Measurements from ENCODE around the gene ZNF227.

DNA sequence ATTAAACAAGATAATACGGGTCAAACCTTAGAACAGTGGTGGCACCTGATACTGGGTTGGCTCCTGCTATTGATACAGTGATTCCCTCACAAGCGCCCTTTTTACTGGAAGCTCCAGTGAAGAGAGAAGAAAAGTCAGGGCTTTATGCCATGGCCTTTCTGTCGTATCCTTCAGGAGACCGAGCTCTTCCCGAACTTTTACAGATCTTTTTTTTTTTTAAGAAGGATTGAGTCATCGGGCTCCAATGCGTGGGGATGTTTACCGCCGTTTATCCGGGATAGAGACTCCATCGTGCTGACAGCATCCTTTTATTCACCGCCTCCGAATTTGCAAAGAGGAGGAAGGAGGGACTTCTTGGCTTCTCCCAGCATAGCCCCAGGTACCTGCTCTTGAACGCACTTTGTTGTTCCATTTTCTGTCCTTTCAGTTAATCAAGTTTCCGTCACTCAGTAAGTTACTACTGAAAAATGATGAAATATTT lies 574 bp downstream of the ZNF227 start:
- TF ChIP-seq CTCF (conservative IDR thresholded peaks at IDR 0.05 in 1 of 2, IDR thresholded peaks at IDR 0.05 in 1 of 2; ENCODE audit: extremely low read depth in 1 of 2, insufficient read depth in 1 of 2, low read depth in 1 of 2, low read length in 2 of 2) (no peak), EZH2 (IDR thresholded peaks at IDR 0.05; ENCODE audit: borderline replicate concordance, low read length) (no peak)

Data from mammary epithelial cell (primary cell).